Measurements from ENCODE around the gene SMARCAL1. TPM values are rescaled to one million over a fixed set of nuclear protein-coding genes. Genes with fewer than 3 reads are reported as not detected.

SMARCAL1 gene
- total and polyA plus RNA-seq, 2 experiments from 2014 or later = 10.3 to 17.2 TPM

DNA sequence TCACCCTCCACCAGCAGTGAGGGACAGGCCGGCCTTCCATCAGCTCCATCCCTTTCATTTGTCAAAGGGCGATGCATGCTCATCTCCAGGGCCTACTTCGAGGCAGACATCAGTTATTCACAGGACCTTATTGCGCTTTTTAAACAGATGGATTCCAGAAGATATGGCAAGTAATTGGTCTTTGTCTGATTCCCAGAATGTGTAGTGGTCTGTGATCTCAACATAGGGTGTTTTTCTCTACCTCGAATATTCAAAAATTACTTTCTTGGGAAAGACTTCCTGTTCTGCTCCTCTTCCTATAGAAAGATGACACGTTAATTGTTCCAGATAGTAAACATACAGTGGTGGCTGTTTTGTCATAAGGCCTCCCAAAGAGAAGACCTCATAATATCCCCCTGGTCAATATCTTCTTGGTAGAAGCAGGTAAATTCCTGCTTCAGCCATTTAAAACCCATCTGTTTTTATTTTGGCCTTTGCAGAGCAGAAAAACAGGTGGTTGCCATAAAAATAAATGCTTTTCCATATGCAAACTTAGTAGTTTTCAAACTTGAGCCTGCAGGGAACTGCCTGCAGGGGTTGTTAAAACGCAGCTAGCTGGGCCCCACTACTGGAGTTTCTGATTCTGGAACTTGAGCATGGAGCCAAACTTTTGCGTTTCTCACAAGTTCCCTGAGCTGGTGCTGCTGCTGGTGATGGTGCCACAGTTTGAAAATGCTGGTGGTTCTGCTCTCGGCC, 8.2 kb downstream of the SMARCAL1 start (continued):
- TF ChIP-seq POLR2AphosphoS5 (IDR thresholded peaks at IDR 0.05; ENCODE audit: low read depth) (no peak), EZH2phosphoT487 (IDR thresholded peaks at IDR 0.05; ENCODE audit: unreplicated experiment) (no peak)

DNA sequence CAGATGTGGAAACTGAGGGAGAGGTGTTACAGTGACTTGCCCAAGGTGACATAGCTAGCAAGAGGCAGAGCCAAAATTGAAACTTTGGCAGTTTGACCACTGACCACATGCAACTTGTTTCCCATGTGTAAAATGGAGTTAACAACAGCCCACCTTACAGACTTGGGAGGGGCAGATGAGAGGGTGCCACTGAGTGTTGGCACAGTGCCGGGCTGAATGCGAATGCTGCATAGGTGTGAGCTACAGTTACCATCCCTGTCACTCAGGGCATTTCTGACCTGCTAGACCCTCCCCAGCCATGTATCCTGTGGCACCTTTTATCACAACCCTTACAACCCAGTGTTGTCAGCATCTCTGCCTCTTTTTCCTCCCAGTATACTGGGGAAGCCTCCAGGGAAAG, 10.8 kb downstream of the SMARCAL1 start:
- no peak overlapping the region for H3K4me3 Mint-ChIP-seq
- no peak for TF ChIP-seq STAT1 (IDR thresholded peaks at IDR 0.05; ENCODE audit: unreplicated experiment)
- TF ChIP-seq, protein P1, sequence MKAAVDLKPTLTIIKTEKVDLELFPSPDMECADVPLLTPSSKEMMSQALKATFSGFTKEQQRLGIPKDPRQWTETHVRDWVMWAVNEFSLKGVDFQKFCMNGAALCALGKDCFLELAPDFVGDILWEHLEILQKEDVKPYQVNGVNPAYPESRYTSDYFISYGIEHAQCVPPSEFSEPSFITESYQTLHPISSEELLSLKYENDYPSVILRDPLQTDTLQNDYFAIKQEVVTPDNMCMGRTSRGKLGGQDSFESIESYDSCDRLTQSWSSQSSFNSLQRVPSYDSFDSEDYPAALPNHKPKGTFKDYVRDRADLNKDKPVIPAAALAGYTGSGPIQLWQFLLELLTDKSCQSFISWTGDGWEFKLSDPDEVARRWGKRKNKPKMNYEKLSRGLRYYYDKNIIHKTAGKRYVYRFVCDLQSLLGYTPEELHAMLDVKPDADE (IDR thresholded peaks at IDR 0.05) = no peak
- TF ChIP-seq EZH2 (IDR thresholded peaks at IDR 0.05; ENCODE audit: low read depth, unreplicated experiment) = no peak
- TF ChIP-seq, protein P2, sequence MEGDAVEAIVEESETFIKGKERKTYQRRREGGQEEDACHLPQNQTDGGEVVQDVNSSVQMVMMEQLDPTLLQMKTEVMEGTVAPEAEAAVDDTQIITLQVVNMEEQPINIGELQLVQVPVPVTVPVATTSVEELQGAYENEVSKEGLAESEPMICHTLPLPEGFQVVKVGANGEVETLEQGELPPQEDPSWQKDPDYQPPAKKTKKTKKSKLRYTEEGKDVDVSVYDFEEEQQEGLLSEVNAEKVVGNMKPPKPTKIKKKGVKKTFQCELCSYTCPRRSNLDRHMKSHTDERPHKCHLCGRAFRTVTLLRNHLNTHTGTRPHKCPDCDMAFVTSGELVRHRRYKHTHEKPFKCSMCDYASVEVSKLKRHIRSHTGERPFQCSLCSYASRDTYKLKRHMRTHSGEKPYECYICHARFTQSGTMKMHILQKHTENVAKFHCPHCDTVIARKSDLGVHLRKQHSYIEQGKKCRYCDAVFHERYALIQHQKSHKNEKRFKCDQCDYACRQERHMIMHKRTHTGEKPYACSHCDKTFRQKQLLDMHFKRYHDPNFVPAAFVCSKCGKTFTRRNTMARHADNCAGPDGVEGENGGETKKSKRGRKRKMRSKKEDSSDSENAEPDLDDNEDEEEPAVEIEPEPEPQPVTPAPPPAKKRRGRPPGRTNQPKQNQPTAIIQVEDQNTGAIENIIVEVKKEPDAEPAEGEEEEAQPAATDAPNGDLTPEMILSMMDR (conservative IDR thresholded peaks at IDR 0.05; ENCODE audit: low read depth in 2 of 2) = no peak
- TF ChIP-seq ZNF114 (CRISPR knock-in tag; IDR thresholded peaks at IDR 0.05) = no peak
- TF ChIP-seq NANOG (IDR thresholded peaks at IDR 0.05; ENCODE audit: borderline replicate concordance) = no peak
- TF ChIP-seq, protein P3, sequence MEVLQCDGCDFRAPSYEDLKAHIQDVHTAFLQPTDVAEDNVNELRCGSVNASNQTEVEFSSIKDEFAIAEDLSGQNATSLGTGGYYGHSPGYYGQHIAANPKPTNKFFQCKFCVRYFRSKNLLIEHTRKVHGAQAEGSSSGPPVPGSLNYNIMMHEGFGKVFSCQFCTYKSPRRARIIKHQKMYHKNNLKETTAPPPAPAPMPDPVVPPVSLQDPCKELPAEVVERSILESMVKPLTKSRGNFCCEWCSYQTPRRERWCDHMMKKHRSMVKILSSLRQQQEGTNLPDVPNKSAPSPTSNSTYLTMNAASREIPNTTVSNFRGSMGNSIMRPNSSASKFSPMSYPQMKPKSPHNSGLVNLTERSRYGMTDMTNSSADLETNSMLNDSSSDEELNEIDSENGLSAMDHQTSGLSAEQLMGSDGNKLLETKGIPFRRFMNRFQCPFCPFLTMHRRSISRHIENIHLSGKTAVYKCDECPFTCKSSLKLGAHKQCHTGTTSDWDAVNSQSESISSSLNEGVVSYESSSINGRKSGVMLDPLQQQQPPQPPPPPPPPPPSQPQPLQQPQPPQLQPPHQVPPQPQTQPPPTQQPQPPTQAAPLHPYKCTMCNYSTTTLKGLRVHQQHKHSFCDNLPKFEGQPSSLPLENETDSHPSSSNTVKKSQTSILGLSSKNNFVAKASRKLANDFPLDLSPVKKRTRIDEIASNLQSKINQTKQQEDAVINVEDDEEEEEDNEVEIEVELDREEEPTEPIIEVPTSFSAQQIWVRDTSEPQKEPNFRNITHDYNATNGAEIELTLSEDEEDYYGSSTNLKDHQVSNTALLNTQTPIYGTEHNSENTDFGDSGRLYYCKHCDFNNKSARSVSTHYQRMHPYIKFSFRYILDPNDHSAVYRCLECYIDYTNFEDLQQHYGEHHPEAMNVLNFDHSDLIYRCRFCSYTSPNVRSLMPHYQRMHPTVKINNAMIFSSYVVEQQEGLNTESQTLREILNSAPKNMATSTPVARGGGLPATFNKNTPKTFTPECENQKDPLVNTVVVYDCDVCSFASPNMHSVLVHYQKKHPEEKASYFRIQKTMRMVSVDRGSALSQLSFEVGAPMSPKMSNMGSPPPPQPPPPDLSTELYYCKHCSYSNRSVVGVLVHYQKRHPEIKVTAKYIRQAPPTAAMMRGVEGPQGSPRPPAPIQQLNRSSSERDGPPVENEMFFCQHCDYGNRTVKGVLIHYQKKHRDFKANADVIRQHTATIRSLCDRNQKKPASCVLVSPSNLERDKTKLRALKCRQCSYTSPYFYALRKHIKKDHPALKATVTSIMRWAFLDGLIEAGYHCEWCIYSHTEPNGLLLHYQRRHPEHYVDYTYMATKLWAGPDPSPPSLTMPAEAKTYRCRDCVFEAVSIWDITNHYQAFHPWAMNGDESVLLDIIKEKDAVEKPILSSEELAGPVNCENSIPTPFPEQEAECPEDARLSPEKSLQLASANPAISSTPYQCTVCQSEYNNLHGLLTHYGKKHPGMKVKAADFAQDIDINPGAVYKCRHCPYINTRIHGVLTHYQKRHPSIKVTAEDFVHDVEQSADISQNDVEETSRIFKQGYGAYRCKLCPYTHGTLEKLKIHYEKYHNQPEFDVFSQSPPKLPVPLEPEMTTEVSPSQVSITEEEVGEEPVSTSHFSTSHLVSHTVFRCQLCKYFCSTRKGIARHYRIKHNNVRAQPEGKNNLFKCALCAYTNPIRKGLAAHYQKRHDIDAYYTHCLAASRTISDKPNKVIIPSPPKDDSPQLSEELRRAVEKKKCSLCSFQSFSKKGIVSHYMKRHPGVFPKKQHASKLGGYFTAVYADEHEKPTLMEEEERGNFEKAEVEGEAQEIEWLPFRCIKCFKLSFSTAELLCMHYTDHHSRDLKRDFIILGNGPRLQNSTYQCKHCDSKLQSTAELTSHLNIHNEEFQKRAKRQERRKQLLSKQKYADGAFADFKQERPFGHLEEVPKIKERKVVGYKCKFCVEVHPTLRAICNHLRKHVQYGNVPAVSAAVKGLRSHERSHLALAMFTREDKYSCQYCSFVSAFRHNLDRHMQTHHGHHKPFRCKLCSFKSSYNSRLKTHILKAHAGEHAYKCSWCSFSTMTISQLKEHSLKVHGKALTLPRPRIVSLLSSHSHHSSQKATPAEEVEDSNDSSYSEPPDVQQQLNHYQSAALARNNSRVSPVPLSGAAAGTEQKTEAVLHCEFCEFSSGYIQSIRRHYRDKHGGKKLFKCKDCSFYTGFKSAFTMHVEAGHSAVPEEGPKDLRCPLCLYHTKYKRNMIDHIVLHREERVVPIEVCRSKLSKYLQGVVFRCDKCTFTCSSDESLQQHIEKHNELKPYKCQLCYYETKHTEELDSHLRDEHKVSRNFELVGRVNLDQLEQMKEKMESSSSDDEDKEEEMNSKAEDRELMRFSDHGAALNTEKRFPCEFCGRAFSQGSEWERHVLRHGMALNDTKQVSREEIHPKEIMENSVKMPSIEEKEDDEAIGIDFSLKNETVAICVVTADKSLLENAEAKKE (CRISPR knock-in tag; IDR thresholded peaks at IDR 0.05) = no peak
- TF ChIP-seq EZH2phosphoT487 (IDR thresholded peaks at IDR 0.05; ENCODE audit: unreplicated experiment) = no peak
- TF ChIP-seq, protein P4, sequence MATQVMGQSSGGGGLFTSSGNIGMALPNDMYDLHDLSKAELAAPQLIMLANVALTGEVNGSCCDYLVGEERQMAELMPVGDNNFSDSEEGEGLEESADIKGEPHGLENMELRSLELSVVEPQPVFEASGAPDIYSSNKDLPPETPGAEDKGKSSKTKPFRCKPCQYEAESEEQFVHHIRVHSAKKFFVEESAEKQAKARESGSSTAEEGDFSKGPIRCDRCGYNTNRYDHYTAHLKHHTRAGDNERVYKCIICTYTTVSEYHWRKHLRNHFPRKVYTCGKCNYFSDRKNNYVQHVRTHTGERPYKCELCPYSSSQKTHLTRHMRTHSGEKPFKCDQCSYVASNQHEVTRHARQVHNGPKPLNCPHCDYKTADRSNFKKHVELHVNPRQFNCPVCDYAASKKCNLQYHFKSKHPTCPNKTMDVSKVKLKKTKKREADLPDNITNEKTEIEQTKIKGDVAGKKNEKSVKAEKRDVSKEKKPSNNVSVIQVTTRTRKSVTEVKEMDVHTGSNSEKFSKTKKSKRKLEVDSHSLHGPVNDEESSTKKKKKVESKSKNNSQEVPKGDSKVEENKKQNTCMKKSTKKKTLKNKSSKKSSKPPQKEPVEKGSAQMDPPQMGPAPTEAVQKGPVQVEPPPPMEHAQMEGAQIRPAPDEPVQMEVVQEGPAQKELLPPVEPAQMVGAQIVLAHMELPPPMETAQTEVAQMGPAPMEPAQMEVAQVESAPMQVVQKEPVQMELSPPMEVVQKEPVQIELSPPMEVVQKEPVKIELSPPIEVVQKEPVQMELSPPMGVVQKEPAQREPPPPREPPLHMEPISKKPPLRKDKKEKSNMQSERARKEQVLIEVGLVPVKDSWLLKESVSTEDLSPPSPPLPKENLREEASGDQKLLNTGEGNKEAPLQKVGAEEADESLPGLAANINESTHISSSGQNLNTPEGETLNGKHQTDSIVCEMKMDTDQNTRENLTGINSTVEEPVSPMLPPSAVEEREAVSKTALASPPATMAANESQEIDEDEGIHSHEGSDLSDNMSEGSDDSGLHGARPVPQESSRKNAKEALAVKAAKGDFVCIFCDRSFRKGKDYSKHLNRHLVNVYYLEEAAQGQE (IDR thresholded peaks at IDR 0.05; ENCODE audit: unreplicated experiment) = no peak
- TF ChIP-seq POLR2AphosphoS5 (IDR thresholded peaks at IDR 0.05; ENCODE audit: low read depth) = no peak
- TF ChIP-seq CREB1 (CRISPR knock-in tag; IDR thresholded peaks at IDR 0.05; ENCODE audit: low read depth) = no peak
- no peak for TF ChIP-seq ZNF331 (CRISPR knock-in tag; IDR thresholded peaks at IDR 0.05; ENCODE audit: low read depth)

More for the DNA sequence above, 10.8 kb downstream of the SMARCAL1 start:
- H2AFZ ChIP-seq = no peak overlapping the region
- H4K20me1 ChIP-seq (replicated peaks; ENCODE audit: insufficient read depth) = no peaks in the 10 kb centered on the region
- no peak for ATAC-seq
- peaks cover 19% of the 10 kb centered on the region for H3K9me3 Mint-ChIP-seq
- H3K27me3 Mint-ChIP-seq (ENCODE audit: insufficient read depth, low read depth, poor library complexity) = no peaks in the 10 kb centered on the region
- no peak overlapping the region for H3K4me2 ChIP-seq
- no peak for DNase-seq (ENCODE audit: low spot score)
- peaks cover 48% of the 10 kb centered on the region for H3K36me3 Mint-ChIP-seq (ENCODE audit: low read depth)
- H3K4me1 Mint-ChIP-seq = peaks cover 8% of the 10 kb centered on the region; the same call in 2 of the 3 replicates
- H3K36me3 ChIP-seq (ENCODE audit: insufficient read depth) = peaks cover 16% of the 10 kb centered on the region
- no peaks in the 10 kb centered on the region for H3F3A ChIP-seq (replicated peaks; ENCODE audit: low read depth)
- no peaks in the 10 kb centered on the region for H3K79me2 ChIP-seq (replicated peaks; ENCODE audit: insufficient read depth)
- no peaks in the 10 kb centered on the region for H3K27me3 ChIP-seq (ENCODE audit: insufficient read depth)
- no peaks in the 10 kb centered on the region for H3K9me2 ChIP-seq (ENCODE audit: insufficient read depth)
- no peak overlapping the region for H3K27ac ChIP-seq (ENCODE audit: low read depth)
- no peaks in the 10 kb centered on the region for H3K4me1 ChIP-seq (ENCODE audit: insufficient read depth)
- H3K4me3 ChIP-seq = no peak overlapping the region
- H3K27ac Mint-ChIP-seq = no peak overlapping the region

All from GM23338 (cell line).